ENCODE data around the gene ETS1. TPM values are rescaled to one million over a fixed set of nuclear protein-coding genes. Genes with fewer than 3 reads are reported as not detected.

ETS1 gene
- total RNA-seq, 1 experiment from 2014 or later = 66.4 TPM

DNA sequence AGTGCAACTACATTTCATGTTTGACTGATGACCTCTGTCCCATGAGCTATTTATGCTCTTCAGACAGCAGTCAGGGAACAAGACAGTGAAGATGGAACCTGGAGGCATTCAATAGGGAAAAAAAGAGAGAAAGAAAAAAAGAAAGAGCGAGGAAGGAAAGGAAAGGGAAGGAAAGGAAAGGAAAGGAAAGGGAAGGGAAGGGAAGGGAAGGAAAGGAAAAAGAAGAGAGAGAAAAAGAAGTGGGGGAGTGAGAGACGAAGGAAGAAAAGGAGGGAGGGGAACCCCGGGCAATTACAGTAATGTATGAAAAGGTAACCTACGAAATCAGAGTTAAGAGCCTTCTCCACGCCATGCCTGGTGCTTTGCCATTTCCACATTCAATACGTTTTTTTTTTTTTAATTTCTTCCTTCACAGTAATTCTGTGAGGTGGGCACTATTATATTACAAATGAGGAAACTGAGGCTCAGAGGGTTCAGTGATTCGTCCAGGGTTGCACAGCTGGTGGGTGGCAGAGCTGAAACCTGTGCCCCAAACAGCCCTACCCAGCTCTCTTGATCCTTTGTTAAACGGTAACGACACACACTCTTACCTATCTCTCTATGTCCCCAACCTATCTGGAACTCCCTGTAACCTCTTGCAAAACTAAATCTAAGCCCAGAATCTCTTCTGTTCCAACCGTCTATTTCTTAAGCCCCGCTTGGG lies 39.3 kb downstream of the ETS1 start:
- TF ChIP-seq, protein P1, sequence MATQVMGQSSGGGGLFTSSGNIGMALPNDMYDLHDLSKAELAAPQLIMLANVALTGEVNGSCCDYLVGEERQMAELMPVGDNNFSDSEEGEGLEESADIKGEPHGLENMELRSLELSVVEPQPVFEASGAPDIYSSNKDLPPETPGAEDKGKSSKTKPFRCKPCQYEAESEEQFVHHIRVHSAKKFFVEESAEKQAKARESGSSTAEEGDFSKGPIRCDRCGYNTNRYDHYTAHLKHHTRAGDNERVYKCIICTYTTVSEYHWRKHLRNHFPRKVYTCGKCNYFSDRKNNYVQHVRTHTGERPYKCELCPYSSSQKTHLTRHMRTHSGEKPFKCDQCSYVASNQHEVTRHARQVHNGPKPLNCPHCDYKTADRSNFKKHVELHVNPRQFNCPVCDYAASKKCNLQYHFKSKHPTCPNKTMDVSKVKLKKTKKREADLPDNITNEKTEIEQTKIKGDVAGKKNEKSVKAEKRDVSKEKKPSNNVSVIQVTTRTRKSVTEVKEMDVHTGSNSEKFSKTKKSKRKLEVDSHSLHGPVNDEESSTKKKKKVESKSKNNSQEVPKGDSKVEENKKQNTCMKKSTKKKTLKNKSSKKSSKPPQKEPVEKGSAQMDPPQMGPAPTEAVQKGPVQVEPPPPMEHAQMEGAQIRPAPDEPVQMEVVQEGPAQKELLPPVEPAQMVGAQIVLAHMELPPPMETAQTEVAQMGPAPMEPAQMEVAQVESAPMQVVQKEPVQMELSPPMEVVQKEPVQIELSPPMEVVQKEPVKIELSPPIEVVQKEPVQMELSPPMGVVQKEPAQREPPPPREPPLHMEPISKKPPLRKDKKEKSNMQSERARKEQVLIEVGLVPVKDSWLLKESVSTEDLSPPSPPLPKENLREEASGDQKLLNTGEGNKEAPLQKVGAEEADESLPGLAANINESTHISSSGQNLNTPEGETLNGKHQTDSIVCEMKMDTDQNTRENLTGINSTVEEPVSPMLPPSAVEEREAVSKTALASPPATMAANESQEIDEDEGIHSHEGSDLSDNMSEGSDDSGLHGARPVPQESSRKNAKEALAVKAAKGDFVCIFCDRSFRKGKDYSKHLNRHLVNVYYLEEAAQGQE (IDR thresholded peaks at IDR 0.05; ENCODE audit: insufficient read depth in 1 of 2, low read depth in 2 of 2, low read length in 1 of 2) = no peak
- TF ChIP-seq, protein P2, sequence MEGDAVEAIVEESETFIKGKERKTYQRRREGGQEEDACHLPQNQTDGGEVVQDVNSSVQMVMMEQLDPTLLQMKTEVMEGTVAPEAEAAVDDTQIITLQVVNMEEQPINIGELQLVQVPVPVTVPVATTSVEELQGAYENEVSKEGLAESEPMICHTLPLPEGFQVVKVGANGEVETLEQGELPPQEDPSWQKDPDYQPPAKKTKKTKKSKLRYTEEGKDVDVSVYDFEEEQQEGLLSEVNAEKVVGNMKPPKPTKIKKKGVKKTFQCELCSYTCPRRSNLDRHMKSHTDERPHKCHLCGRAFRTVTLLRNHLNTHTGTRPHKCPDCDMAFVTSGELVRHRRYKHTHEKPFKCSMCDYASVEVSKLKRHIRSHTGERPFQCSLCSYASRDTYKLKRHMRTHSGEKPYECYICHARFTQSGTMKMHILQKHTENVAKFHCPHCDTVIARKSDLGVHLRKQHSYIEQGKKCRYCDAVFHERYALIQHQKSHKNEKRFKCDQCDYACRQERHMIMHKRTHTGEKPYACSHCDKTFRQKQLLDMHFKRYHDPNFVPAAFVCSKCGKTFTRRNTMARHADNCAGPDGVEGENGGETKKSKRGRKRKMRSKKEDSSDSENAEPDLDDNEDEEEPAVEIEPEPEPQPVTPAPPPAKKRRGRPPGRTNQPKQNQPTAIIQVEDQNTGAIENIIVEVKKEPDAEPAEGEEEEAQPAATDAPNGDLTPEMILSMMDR (IDR thresholded peaks at IDR 0.05) = no peak
- Histone ChIP-seq H3K27ac (ENCODE audit: low read length) (peak overlapping the region; percentile 52; the same call in 1 of the 2 replicates), H3K4me1 (ENCODE audit: control insufficient read depth, insufficient read depth, low read length) (no peaks in the 10 kb centered on the region), H3K4me3 (ENCODE audit: low read depth in 2 of 2, low read length in 2 of 2) (peak overlapping the region; percentile 25 to 45), H3K9me3 (ENCODE audit: control insufficient read depth, insufficient read depth, low read depth, low read length) (no peaks in the 10 kb centered on the region), H3K27me3 (ENCODE audit: control insufficient read depth, insufficient read depth, low read length) (no peaks in the 10 kb centered on the region), H3K36me3 (ENCODE audit: control insufficient read depth, insufficient read depth, low read length) (no peaks in the 10 kb centered on the region)
- intact Hi-C loops (cut with micrococcal nuclease; ENCODE audit: unreplicated experiment) = no loop called here
- no TSS peak for BruUV-seq (replicated peaks)
- in situ Hi-C loops (cut with HindIII; ENCODE audit: low pct_unique_long_range_greater_than_20kb, low sequenced_read_pairs) = no loop called here
- DNase-seq (ENCODE audit: low read depth, low spot score) (no peak), ATAC-seq (peak; percentile 64)
- CTCF ChIA-PET = no interaction called here
- POLR2A ChIA-PET = interaction anchor here (0.6 to 0.8 kb wide), 3 partner anchors 7 to 487 kb away, joined by 4 to 10 read pairs (median 6); no protein-coding TSS in a partner anchor

DNA sequence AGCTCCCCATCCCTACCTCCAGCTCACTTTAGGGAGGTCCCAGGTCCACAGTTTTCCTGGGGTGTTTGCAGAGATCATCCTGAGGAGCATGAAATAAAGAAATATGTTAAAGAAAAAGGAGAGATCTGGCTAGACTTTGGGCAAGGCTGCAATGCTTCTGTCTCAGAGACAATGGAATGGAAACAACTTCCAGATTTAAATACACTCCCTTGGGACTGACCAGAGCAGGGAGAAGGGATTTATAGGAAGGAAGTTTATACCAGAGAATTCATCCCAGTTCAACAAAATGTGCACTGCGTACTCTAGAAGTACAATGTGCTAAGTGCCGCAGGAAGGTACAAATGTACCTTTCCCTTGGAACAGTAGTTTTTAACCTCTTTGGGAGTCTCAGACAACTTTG lies 40.4 kb downstream of the ETS1 start:
- TF ChIP-seq SIN3A (IDR thresholded peaks at IDR 0.05; ENCODE audit: borderline replicate concordance, insufficient read depth, low read depth, low read length) = no peak
- no peak for TF ChIP-seq TCF7L2 (IDR thresholded peaks at IDR 0.05; ENCODE audit: low read depth, low read length)
- TF ChIP-seq, protein P1 (IDR thresholded peaks at IDR 0.05; ENCODE audit: insufficient read depth in 1 of 2, low read depth in 2 of 2, low read length in 1 of 2) = no peak
- TF ChIP-seq, protein P2 (IDR thresholded peaks at IDR 0.05) = no peak
- TF ChIP-seq POLR2AphosphoS5 (IDR thresholded peaks at IDR 0.05; ENCODE audit: low read depth, low read length) = no peak
- ATAC-seq (no peak), DNase-seq (ENCODE audit: low read depth, low spot score) (no peak)
- BruUV-seq (replicated peaks) = no TSS peak
- no peak overlapping the region for H3K4me3 ChIP-seq (ENCODE audit: low read depth in 2 of 2, low read length in 2 of 2)
- H3K9me3 ChIP-seq (ENCODE audit: control insufficient read depth, insufficient read depth, low read depth, low read length) = no peaks in the 10 kb centered on the region
- H3K27ac ChIP-seq (ENCODE audit: low read length) = no peak overlapping the region
- no peaks in the 10 kb centered on the region for H3K4me1 ChIP-seq (ENCODE audit: control insufficient read depth, insufficient read depth, low read length)
- intact Hi-C loops (cut with micrococcal nuclease; ENCODE audit: unreplicated experiment) (no loop called here), in situ Hi-C loops (cut with HindIII; ENCODE audit: low pct_unique_long_range_greater_than_20kb, low sequenced_read_pairs) (no loop called here)
- POLR2A ChIA-PET = no interaction called here
- CTCF ChIA-PET = no interaction called here
- H3K27me3 ChIP-seq (ENCODE audit: control insufficient read depth, insufficient read depth, low read length) = no peaks in the 10 kb centered on the region
- no peaks in the 10 kb centered on the region for H3K36me3 ChIP-seq (ENCODE audit: control insufficient read depth, insufficient read depth, low read length)
